HG02678 (cell line): ENCODE measurements around the gene LNPEP.
"Not testable (repeated sequence)": the region's sequence is repeated elsewhere in the genome, so short reads cannot be mapped to it uniquely, and the experiment has no call there.

Experiments
- ATAC-seq: cut with Tn5 transposase; IDR thresholded peaks from one replicate; pipeline ENCODE4 v1.9.1; 2021; ENCODE audit warnings: mild to moderate bottlenecking, moderate library complexity; ENCODE audit not compliant: unreplicated experiment

The LNPEP gene

GRCh38 chr5:97046270-97046982 lies 110.5 kb downstream of the LNPEP start:
- no peak for ATAC-seq

GRCh38 chr5:97047076-97047475 lies 111.2 kb downstream of the LNPEP start:
- no peak for ATAC-seq

- no peak for ATAC-seq
Measured at GRCh38 chr5:97049175-97049574, 113.3 kb downstream of the LNPEP start.

GRCh38 chr5:97056263-97056662 lies 120.4 kb downstream of the LNPEP start:
- no peak for ATAC-seq

- ATAC-seq: no peak
Measured at GRCh38 chr5:97062046-97062445, 126.2 kb downstream of the LNPEP start.

- ATAC-seq: no peak
Measured at GRCh38 chr5:97063251-97063650, 127.4 kb downstream of the LNPEP start.

GRCh38 chr5:97065475-97065874 lies 129.6 kb downstream of the LNPEP start:
- no peak for ATAC-seq

GRCh38 chr5:97067296-97067850 lies 131.5 kb downstream of the LNPEP start:
- no peak for ATAC-seq

GRCh38 chr5:97070234-97070633 lies 134.4 kb downstream of the LNPEP start:
- no peak for ATAC-seq

GRCh38 chr5:97071101-97071500 lies 135.2 kb downstream of the LNPEP start:
- no peak for ATAC-seq

- no peak for ATAC-seq
Measured at GRCh38 chr5:97071993-97072392, 136.1 kb downstream of the LNPEP start.

- ATAC-seq: no peak
Measured at GRCh38 chr5:97072696-97073095, 136.8 kb downstream of the LNPEP start.

- ATAC-seq: no peak
Measured at GRCh38 chr5:97073420-97073819, 137.5 kb downstream of the LNPEP start.

- ATAC-seq: no peak
Measured at GRCh38 chr5:97074859-97075489, 139.1 kb downstream of the LNPEP start.

GRCh38 chr5:97075649-97076048 lies 139.8 kb downstream of the LNPEP start:
- ATAC-seq: no peak

GRCh38 chr5:97076098-97076497 lies 140.2 kb downstream of the LNPEP start:
- no peak for ATAC-seq

GRCh38 chr5:97077246-97077645 lies 141.4 kb downstream of the LNPEP start:
- ATAC-seq: no peak

- no peak for ATAC-seq
Measured at GRCh38 chr5:97078958-97079743, 143.3 kb downstream of the LNPEP start.

- ATAC-seq: not testable (repeated sequence)
Measured at GRCh38 chr5:97084782-97085458, 149.0 kb downstream of the LNPEP start.

- no peak for ATAC-seq
Measured at GRCh38 chr5:97085459-97086181, 149.7 kb downstream of the LNPEP start.
